ENCODE measurements around the gene SRP72. TPM values are rescaled to one million over a fixed set of nuclear protein-coding genes. Genes with fewer than 3 reads are reported as not detected.
"Not testable (repeated sequence)": the region's sequence is repeated elsewhere in the genome, so short reads cannot be mapped to it uniquely, and the experiment has no call there.

The SRP72 gene
- total and polyA plus RNA-seq, 3 donors from 2014 or later, result 57.2 to 76.5 (median 67.9) TPM

GRCh38 chr4:56448301-56448700 is 19.1 kb upstream of the SRP72 start:
- no peak for DNase-seq
- no peaks in the 10 kb centered on the region for H3K4me1 ChIP-seq
- TF ChIP-seq CTCF (IDR thresholded peaks at IDR 0.05) (no peak), POLR2A (IDR thresholded peaks at IDR 0.05) (no peak)
- H3K36me3 ChIP-seq (ENCODE audit: low read depth, missing control alignments), result no peaks in the 10 kb centered on the region
- intact Hi-C loops (cut with DNase I; ENCODE audit: low total_unique reads), result no loop called here
- no peak overlapping the region for H3K27ac ChIP-seq
- H3K4me3 ChIP-seq, result no peak overlapping the region
- no peaks in the 10 kb centered on the region for H3K9me3 ChIP-seq
- H3K27me3 ChIP-seq, result no peaks in the 10 kb centered on the region

- 95 to 96% methylated on average over 4 of the region's 4 CpGs for WGBS, 2 donors
- not testable (repeated sequence) for DNase-seq
These were observed 17.9 kb upstream of the SRP72 start for GRCh38 chr4:56449475-56449874.

GRCh38 chr4:56450342-56450741 is 17.1 kb upstream of the SRP72 start:
- TF ChIP-seq CTCF (IDR thresholded peaks at IDR 0.05) (no peak), POLR2A (IDR thresholded peaks at IDR 0.05) (no peak)
- 84% methylated on average over 1 of the region's 1 CpG for WGBS, 2 donors
- H3K4me1 ChIP-seq, result no peaks in the 10 kb centered on the region

More at GRCh38 chr4:56449475-56449874, 17.9 kb upstream of the SRP72 start:
- H3K27me3 ChIP-seq; H3K36me3 ChIP-seq (ENCODE audit: low read depth, missing control alignments); H3K4me3 ChIP-seq; H3K27ac ChIP-seq; intact Hi-C loops (cut with DNase I; ENCODE audit: low total_unique reads); H3K4me1 ChIP-seq; H3K9me3 ChIP-seq: not testable (repeated sequence)

GRCh38 chr4:56460085-56460484 is 7.3 kb upstream of the SRP72 start:
- no peak for DNase-seq
- 80 to 85% methylated on average over 3 of the region's 3 CpGs for WGBS, 2 donors
- H3K4me3 ChIP-seq, result no peak overlapping the region
- no peaks in the 10 kb centered on the region for H3K9me3 ChIP-seq
- H3K4me1 ChIP-seq, result no peaks in the 10 kb centered on the region
- intact Hi-C loops (cut with DNase I; ENCODE audit: low total_unique reads), result no loop called here
- H3K27me3 ChIP-seq, result no peaks in the 10 kb centered on the region
- TF ChIP-seq CTCF (IDR thresholded peaks at IDR 0.05) (no peak), POLR2A (IDR thresholded peaks at IDR 0.05) (no peak)
- no peaks in the 10 kb centered on the region for H3K36me3 ChIP-seq (ENCODE audit: low read depth, missing control alignments)
- H3K27ac ChIP-seq, result no peak overlapping the region

More at GRCh38 chr4:56450342-56450741, 17.1 kb upstream of the SRP72 start:
- no peak overlapping the region for H3K4me3 ChIP-seq
- H3K27ac ChIP-seq, result no peak overlapping the region
- no peaks in the 10 kb centered on the region for H3K36me3 ChIP-seq (ENCODE audit: low read depth, missing control alignments)
- H3K27me3 ChIP-seq, result no peaks in the 10 kb centered on the region
- intact Hi-C loops (cut with DNase I; ENCODE audit: low total_unique reads), result no loop called here
- H3K9me3 ChIP-seq, result no peaks in the 10 kb centered on the region
- no peak for DNase-seq

- no peak overlapping the region for H3K27ac ChIP-seq
- no peak for DNase-seq
- no peaks in the 10 kb centered on the region for H3K27me3 ChIP-seq
- H3K4me3 ChIP-seq, result no peak overlapping the region
- no peaks in the 10 kb centered on the region for H3K36me3 ChIP-seq (ENCODE audit: low read depth, missing control alignments)
- no peaks in the 10 kb centered on the region for H3K9me3 ChIP-seq
- peaks cover 11% of the 10 kb centered on the region for H3K4me1 ChIP-seq
- intact Hi-C loops (cut with DNase I; ENCODE audit: low total_unique reads), result no loop called here
- no peak for TF ChIP-seq POLR2A (IDR thresholded peaks at IDR 0.05)
- TF ChIP-seq CTCF (IDR thresholded peaks at IDR 0.05), result no peak
These were observed 5.3 kb upstream of the SRP72 start for GRCh38 chr4:56462157-56462556.

Measured in testis (tissue), 3 donors.